Stomach (tissue), 4 donors: Measurements from ENCODE around the gene SNX22.

Source experiments
- POLR2A ChIP-seq, 4 donors: fragments of 450-650 bp; IDR thresholded peaks; one replicate each; pipeline ENCODE4 v1.6.1; 2016; ENCODE audit warnings: antibody characterized with exemption in 4 of 4, control low read depth in 2 of 4, mild to moderate bottlenecking in 1 of 4, moderate library complexity in 1 of 4
- POLR2AphosphoS5 ChIP-seq, 3 donors: sonication (generic); formaldehyde crosslinking; IDR thresholded peaks; one replicate each; pipeline ENCODE4 v1.6.1; 2016; ENCODE audit warnings: antibody characterized with exemption in 3 of 3
- TF ChIP-seq, protein P1 (sequence below), 7 experiments: fragments of 450-650 bp in 4 of 7; fragments of 200-600 bp in 3 of 7; sonication (generic) in 3 of 7; IDR thresholded peaks; one replicate each; pipeline ENCODE4 v1.5.1; 2016 to 2019; ENCODE audit warnings: antibody characterized with exemption in 7 of 7, control low read depth in 2 of 7, mild to moderate bottlenecking in 1 of 7

DNA sequence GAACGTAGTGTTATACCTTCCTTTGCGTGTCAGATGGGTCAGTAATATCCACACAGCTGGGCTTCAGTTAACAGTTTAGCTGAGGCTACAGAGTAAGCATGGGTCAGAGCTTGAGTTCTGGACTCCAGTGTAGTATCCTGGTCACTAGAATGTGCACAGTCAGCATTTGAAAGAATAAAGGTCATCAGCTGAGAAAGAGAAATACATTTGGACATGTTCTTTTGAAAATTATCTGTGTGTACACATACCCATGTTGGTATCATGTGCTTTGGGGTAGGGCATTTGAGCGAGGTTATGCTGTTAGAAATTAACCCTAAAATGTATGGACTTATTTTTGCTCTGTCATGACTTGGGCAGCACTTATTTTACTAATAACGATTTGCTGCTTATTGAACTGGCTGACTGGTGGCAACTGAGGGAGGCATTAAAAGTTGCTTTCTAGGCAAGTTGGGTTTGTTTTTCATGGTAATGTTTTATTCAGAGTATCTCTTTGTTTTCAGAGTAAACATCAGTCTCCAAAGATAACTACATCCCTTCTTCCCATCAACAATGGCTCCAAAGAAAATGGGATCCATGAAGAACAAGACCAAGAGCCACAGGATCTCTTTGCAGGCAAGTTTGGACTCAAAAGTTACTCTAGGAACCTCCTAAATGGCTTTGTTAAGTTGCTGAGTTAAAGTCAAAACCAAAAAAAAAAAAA lies 39.3 kb upstream of the SNX22 start:
- TF ChIP-seq POLR2A (IDR thresholded peaks at IDR 0.05) (no peak), POLR2AphosphoS5 (IDR thresholded peaks at IDR 0.05) (peak in 1 of 3 donors; percentile 27)
- TF ChIP-seq, protein P1, sequence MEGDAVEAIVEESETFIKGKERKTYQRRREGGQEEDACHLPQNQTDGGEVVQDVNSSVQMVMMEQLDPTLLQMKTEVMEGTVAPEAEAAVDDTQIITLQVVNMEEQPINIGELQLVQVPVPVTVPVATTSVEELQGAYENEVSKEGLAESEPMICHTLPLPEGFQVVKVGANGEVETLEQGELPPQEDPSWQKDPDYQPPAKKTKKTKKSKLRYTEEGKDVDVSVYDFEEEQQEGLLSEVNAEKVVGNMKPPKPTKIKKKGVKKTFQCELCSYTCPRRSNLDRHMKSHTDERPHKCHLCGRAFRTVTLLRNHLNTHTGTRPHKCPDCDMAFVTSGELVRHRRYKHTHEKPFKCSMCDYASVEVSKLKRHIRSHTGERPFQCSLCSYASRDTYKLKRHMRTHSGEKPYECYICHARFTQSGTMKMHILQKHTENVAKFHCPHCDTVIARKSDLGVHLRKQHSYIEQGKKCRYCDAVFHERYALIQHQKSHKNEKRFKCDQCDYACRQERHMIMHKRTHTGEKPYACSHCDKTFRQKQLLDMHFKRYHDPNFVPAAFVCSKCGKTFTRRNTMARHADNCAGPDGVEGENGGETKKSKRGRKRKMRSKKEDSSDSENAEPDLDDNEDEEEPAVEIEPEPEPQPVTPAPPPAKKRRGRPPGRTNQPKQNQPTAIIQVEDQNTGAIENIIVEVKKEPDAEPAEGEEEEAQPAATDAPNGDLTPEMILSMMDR (IDR thresholded peaks at IDR 0.05): no peak
